MM.1S (cell line): ENCODE measurements around the gene CHORDC1.

Experiments used
- CTCF ChIP-seq: fragments of 300-600 bp; sonication (generic); IDR thresholded peaks from 2 replicates; pipeline ENCODE4 v1.5.1; 2016; ENCODE audit warnings: antibody characterized with exemption, low read length, mixed read lengths
- EZH2 ChIP-seq: fragments of 300-600 bp; sonication (generic); optimal IDR thresholded peaks from 2 replicates; pipeline ENCODE3; 2017; ENCODE audit warnings: low read depth, mild to moderate bottlenecking, antibody characterized with exemption, low read length, mixed read lengths
- EZH2phosphoT487 ChIP-seq: fragments of 300-600 bp; sonication (generic); IDR thresholded peaks from 2 replicates; pipeline ENCODE4 v1.6.1; 2018; ENCODE audit warnings: antibody characterized with exemption, low read length

GRCh38 chr11:90216611-90217010 lies 6.2 kb downstream of the CHORDC1 start:
- TF ChIP-seq EZH2 (no peak), CTCF (no peak), EZH2phosphoT487 (no peak)
